GM12891 (cell line): ENCODE data around the gene GPC5.
"Not testable (repeated sequence)": the region's sequence is repeated elsewhere in the genome, so short reads cannot be mapped to it uniquely, and the experiment has no call there.

Source experiments
- DNase-seq: peaks from one replicate; pipeline ENCODE4 v3.0.0; 2011; ENCODE audit warnings: low spot score; ENCODE audit not compliant: insufficient read length
- FAIRE-seq: peaks from 2 replicates; lab custom pipeline; 2011; peaks lifted over from hg19 to GRCh38; lab: Jason Lieb, UNC
- PAX5 ChIP-seq: IDR thresholded peaks from 2 replicates; pipeline ENCODE4 v1.6.1; 2011; ENCODE audit warnings: low read length, moderate library complexity, mild to moderate bottlenecking; ENCODE audit not compliant: insufficient read depth, severe bottlenecking
- POLR2A ChIP-seq: IDR thresholded peaks from 2 replicates; pipeline ENCODE4 v1.6.1; 2011; ENCODE audit warnings: low read depth, low read length, control low read depth
- POLR2AphosphoS5 ChIP-seq: IDR thresholded peaks from 2 replicates; pipeline ENCODE4 v1.6.1; 2011; ENCODE audit warnings: low read depth, low read length, control low read depth
- POU2F2 ChIP-seq: IDR thresholded peaks from 2 replicates; pipeline ENCODE4 v1.6.1; 2011; ENCODE audit warnings: low read depth, mild to moderate bottlenecking, control low read depth, low read length, moderate library complexity
- SPI1 ChIP-seq: IDR thresholded peaks from 2 replicates; pipeline ENCODE4 v1.6.1; 2011; ENCODE audit warnings: low read depth, low read length, control low read depth
- TAF1 ChIP-seq: IDR thresholded peaks from 2 replicates; pipeline ENCODE4 v1.6.1; 2011; ENCODE audit warnings: low read depth, low read length, control low read depth

The GPC5 gene

GRCh38 chr13:92262100-92262788 lies 863.8 kb downstream of the GPC5 start:
- no peak for DNase-seq
- FAIRE-seq: no peak
- TF ChIP-seq PAX5 (no peak), TAF1 (no peak), POLR2A (no peak)

- DNase-seq (no peak), FAIRE-seq (no peak)
- TF ChIP-seq TAF1: no peak
- no peak for TF ChIP-seq POLR2AphosphoS5
- TF ChIP-seq POLR2A: no peak
- TF ChIP-seq POU2F2: no peak
- TF ChIP-seq SPI1: no peak
- no peak for TF ChIP-seq PAX5
Observed at GRCh38 chr13:92265408-92265807, 867.0 kb downstream of the GPC5 start.

GRCh38 chr13:92270990-92271389 lies 872.6 kb downstream of the GPC5 start:
- TF ChIP-seq PAX5: no peak
- no peak for TF ChIP-seq SPI1
- TF ChIP-seq POU2F2: no peak
- TF ChIP-seq POLR2AphosphoS5: no peak
- no peak for TF ChIP-seq TAF1
- TF ChIP-seq POLR2A: no peak
- FAIRE-seq (no peak), DNase-seq (no peak)

- TF ChIP-seq PAX5: no peak
- no peak for TF ChIP-seq POLR2A
- TF ChIP-seq TAF1: no peak
- TF ChIP-seq SPI1: no peak
- TF ChIP-seq POLR2AphosphoS5: no peak
- TF ChIP-seq POU2F2: no peak
- no peak for FAIRE-seq
- no peak for DNase-seq
Observed at GRCh38 chr13:92272177-92272576, 873.8 kb downstream of the GPC5 start.

GRCh38 chr13:92280986-92281385 lies 882.6 kb downstream of the GPC5 start:
- not testable (repeated sequence) for DNase-seq, FAIRE-seq

- not testable (repeated sequence) for FAIRE-seq
Observed at GRCh38 chr13:92290718-92291307, 892.4 kb downstream of the GPC5 start.

GRCh38 chr13:92294533-92294932 lies 896.1 kb downstream of the GPC5 start:
- not testable (repeated sequence) for DNase-seq, FAIRE-seq

More at GRCh38 chr13:92290718-92291307, 892.4 kb downstream of the GPC5 start:
- DNase-seq: not testable (repeated sequence)

GRCh38 chr13:92296154-92296671 lies 897.8 kb downstream of the GPC5 start:
- not testable (repeated sequence) for DNase-seq, FAIRE-seq

GRCh38 chr13:92297971-92298942 lies 899.8 kb downstream of the GPC5 start:
- FAIRE-seq (no peak), DNase-seq (no peak)
- TF ChIP-seq POLR2AphosphoS5 (no peak), POU2F2 (no peak), POLR2A (no peak), TAF1 (no peak), PAX5 (no peak), SPI1 (no peak)

GRCh38 chr13:92300651-92301050 lies 902.2 kb downstream of the GPC5 start:
- DNase-seq (no peak), FAIRE-seq (no peak)
- no peak for TF ChIP-seq POU2F2
- TF ChIP-seq SPI1: no peak
- TF ChIP-seq TAF1: no peak

- FAIRE-seq (no peak), DNase-seq (no peak)
Observed at GRCh38 chr13:92303428-92303827, 905.0 kb downstream of the GPC5 start.

More at GRCh38 chr13:92303428-92303827, 905.0 kb downstream of the GPC5 start:
- TF ChIP-seq PAX5 (no peak), POLR2A (no peak), SPI1 (no peak), POU2F2 (no peak), TAF1 (no peak), POLR2AphosphoS5 (no peak)
